SK-N-SH treated with all-trans-retinoic acid at 6 μM for 48 hours (cell line): Measurements from ENCODE around the gene TMPRSS11B.
"Not testable (repeated sequence)": the region's sequence is repeated elsewhere in the genome, so short reads cannot be mapped to it uniquely, and the experiment has no call there.

ENCODE experiments used
- ATAC-seq: fragments of 200-7000 bp; cut with Tn5 transposase; 3 replicates; pipeline ENCODE4 v1.9.1; 2020; ENCODE audit warnings: mild to moderate bottlenecking, moderate library complexity
- ARNTL ChIP-seq: fragments of 450-650 bp; formaldehyde crosslinking; IDR thresholded peaks from 2 replicates; pipeline ENCODE4 v1.5.0; 2020; ENCODE audit warnings: low read depth, mild to moderate bottlenecking, moderate library complexity, borderline replicate concordance
- BACH2 ChIP-seq: fragments of 250-450 bp; sonication (Bioruptor Pico); IDR thresholded peaks from 2 replicates; pipeline ENCODE4 v1.9.0; 2021; ENCODE audit warnings: mild to moderate bottlenecking, borderline replicate concordance
- CSDC2 ChIP-seq: fragments of 250-450 bp; sonication (Bioruptor Pico); IDR thresholded peaks from 2 replicates; pipeline ENCODE4 v1.5.0; 2020; ENCODE audit warnings: mild to moderate bottlenecking, moderate library complexity
- ESRRG ChIP-seq: fragments of 250-450 bp; sonication (Bioruptor Pico); IDR thresholded peaks from 2 replicates; pipeline ENCODE4 v1.6.1; 2021; ENCODE audit warnings: mild to moderate bottlenecking
- GLIS3 ChIP-seq: fragments of 250-450 bp; sonication (Bioruptor Pico); IDR thresholded peaks from 2 replicates; pipeline ENCODE4 v1.5.0; 2020; ENCODE audit warnings: mild to moderate bottlenecking, moderate library complexity
- RARB ChIP-seq: fragments of 250-450 bp; sonication (Bioruptor Pico); IDR thresholded peaks from 2 replicates; pipeline ENCODE4 v1.8.0; 2021; ENCODE audit warnings: mild to moderate bottlenecking, moderate library complexity
- TOX ChIP-seq: fragments of 250-450 bp; sonication (Bioruptor Pico); IDR thresholded peaks from 2 replicates; pipeline ENCODE4 v1.8.0; 2021; ENCODE audit warnings: mild to moderate bottlenecking, moderate library complexity, borderline replicate concordance
- ZC3H10 ChIP-seq: fragments of 250-450 bp; sonication (Bioruptor Pico); IDR thresholded peaks from 2 replicates; pipeline ENCODE4 v1.5.1; 2021; ENCODE audit warnings: mild to moderate bottlenecking, moderate library complexity
- ZNF565 ChIP-seq: fragments of 450-650 bp; formaldehyde crosslinking; conservative IDR thresholded peaks from 2 replicates; pipeline ENCODE4 v1.5.0; 2020; ENCODE audit warnings: low read depth, mild to moderate bottlenecking, moderate library complexity
- ZNF70 ChIP-seq: fragments of 450-650 bp; formaldehyde crosslinking; IDR thresholded peaks from 2 replicates; pipeline ENCODE4 v1.5.0; 2020; ENCODE audit warnings: mild to moderate bottlenecking, moderate library complexity
- ZNF8 ChIP-seq: fragments of 450-650 bp; formaldehyde crosslinking; IDR thresholded peaks from 2 replicates; pipeline ENCODE4 v1.5.0; 2020; ENCODE audit warnings: mild to moderate bottlenecking, moderate library complexity
- TF ChIP-seq, protein P1 (sequence below): fragments of 250-450 bp; sonication (Bioruptor Pico); IDR thresholded peaks from 2 replicates; pipeline ENCODE4 v1.5.0; 2020; ENCODE audit warnings: mild to moderate bottlenecking, moderate library complexity
- TF ChIP-seq, protein P2 (sequence below): fragments of 250-450 bp; sonication (Bioruptor Pico); IDR thresholded peaks from 2 replicates; pipeline ENCODE4 v1.5.1; 2021; ENCODE audit warnings: mild to moderate bottlenecking, moderate library complexity
- TF ChIP-seq, protein P3 (sequence below): fragments of 250-450 bp; sonication (Bioruptor Pico); IDR thresholded peaks from 2 replicates; pipeline ENCODE4 v1.8.0; 2021; ENCODE audit warnings: low read depth, mild to moderate bottlenecking, moderate library complexity, borderline replicate concordance

The TMPRSS11B gene

DNA sequence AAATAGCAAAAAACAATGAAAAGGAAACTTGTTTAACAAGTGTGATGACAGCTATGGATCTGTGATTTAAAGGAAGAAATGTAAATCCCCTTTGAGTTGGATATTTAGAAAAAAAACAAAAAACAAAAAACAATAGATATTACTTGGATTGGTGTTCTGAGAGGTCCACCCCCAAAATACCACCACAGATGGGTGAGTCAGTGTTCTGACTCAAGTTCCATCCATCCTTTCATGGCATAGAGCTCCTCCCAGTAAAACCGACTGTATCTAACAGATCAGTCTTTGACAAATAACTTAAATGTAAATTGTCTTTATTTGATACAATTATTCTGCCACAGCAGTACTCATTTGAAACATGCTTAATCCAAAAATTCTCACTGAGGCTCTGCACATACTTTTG, 27.4 kb downstream of the TMPRSS11B start (continued):
- TF ChIP-seq, protein P1, sequence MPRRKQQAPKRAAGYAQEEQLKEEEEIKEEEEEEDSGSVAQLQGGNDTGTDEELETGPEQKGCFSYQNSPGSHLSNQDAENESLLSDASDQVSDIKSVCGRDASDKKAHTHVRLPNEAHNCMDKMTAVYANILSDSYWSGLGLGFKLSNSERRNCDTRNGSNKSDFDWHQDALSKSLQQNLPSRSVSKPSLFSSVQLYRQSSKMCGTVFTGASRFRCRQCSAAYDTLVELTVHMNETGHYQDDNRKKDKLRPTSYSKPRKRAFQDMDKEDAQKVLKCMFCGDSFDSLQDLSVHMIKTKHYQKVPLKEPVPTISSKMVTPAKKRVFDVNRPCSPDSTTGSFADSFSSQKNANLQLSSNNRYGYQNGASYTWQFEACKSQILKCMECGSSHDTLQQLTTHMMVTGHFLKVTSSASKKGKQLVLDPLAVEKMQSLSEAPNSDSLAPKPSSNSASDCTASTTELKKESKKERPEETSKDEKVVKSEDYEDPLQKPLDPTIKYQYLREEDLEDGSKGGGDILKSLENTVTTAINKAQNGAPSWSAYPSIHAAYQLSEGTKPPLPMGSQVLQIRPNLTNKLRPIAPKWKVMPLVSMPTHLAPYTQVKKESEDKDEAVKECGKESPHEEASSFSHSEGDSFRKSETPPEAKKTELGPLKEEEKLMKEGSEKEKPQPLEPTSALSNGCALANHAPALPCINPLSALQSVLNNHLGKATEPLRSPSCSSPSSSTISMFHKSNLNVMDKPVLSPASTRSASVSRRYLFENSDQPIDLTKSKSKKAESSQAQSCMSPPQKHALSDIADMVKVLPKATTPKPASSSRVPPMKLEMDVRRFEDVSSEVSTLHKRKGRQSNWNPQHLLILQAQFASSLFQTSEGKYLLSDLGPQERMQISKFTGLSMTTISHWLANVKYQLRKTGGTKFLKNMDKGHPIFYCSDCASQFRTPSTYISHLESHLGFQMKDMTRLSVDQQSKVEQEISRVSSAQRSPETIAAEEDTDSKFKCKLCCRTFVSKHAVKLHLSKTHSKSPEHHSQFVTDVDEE (CRISPR knock-in tag) = no peak
- TF ChIP-seq ZNF565 (CRISPR knock-in tag) = no peak
- TF ChIP-seq ESRRG = no peak
- no peak for TF ChIP-seq ZNF8 (CRISPR knock-in tag)
- TF ChIP-seq ZC3H10 (CRISPR knock-in tag) = no peak
- no peak for TF ChIP-seq BACH2
- no peak for TF ChIP-seq TOX
- TF ChIP-seq, all 23 proteins: peak for 0

DNA sequence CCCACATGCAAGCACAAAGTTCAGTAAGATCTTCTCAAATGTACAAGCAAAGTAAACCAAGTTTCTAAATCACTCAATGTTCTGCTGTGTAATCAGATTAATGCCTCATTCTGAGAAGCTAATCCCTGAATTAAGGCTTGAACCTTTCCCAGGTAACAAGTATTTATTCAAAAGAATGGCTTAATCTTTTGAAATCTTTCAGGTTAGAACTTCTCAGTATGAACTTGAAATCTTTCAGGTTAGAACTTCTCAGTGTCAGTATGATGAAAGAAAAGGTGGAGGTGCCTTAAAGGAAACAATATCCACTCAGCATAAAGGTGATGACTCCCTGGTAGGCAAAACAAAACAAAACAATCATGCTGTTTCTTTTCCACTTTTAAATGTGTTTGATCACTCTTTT, 29.0 kb downstream of the TMPRSS11B start:
- no peak for ATAC-seq
- TF ChIP-seq ZNF565 (CRISPR knock-in tag) (no peak), ESRRG (no peak)

DNA sequence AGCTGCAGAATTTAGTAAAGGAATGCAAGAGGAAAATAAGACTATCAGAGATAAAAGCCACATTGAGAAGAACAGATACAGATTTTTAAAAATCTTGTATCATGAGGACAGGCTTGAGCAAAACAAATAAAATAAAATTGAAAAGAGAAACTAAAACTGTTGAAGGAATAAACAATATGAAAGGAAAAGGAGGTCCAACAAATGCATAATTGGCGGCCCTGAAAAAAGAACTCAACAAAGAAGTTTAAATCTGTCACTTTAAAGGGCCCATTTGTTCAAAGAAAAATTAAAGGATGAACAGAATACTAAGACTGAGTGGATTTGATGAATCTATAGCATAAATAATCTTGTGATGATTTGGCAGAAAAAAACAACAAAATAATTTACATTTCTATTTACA, 36.5 kb downstream of the TMPRSS11B start:
- ATAC-seq = no peak
- TF ChIP-seq ZNF70 = no peak
- no peak for TF ChIP-seq ZC3H10 (CRISPR knock-in tag)
- TF ChIP-seq, protein P2, sequence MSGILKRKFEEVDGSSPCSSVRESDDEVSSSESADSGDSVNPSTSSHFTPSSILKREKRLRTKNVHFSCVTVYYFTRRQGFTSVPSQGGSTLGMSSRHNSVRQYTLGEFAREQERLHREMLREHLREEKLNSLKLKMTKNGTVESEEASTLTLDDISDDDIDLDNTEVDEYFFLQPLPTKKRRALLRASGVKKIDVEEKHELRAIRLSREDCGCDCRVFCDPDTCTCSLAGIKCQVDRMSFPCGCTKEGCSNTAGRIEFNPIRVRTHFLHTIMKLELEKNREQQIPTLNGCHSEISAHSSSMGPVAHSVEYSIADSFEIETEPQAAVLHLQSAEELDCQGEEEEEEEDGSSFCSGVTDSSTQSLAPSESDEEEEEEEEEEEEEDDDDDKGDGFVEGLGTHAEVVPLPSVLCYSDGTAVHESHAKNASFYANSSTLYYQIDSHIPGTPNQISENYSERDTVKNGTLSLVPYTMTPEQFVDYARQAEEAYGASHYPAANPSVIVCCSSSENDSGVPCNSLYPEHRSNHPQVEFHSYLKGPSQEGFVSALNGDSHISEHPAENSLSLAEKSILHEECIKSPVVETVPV (CRISPR knock-in tag) = no peak
- TF ChIP-seq GLIS3 (CRISPR knock-in tag) = no peak
- TF ChIP-seq, protein P3, sequence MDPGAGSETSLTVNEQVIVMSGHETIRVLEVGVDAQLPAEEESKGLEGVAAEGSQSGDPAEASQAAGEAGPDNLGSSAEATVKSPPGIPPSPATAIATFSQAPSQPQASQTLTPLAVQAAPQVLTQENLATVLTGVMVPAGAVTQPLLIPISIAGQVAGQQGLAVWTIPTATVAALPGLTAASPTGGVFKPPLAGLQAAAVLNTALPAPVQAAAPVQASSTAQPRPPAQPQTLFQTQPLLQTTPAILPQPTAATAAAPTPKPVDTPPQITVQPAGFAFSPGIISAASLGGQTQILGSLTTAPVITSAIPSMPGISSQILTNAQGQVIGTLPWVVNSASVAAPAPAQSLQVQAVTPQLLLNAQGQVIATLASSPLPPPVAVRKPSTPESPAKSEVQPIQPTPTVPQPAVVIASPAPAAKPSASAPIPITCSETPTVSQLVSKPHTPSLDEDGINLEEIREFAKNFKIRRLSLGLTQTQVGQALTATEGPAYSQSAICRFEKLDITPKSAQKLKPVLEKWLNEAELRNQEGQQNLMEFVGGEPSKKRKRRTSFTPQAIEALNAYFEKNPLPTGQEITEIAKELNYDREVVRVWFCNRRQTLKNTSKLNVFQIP (CRISPR knock-in tag) = no peak
- no peak for TF ChIP-seq ESRRG
- TF ChIP-seq, protein P1 (CRISPR knock-in tag) = no peak
- no peak for TF ChIP-seq ARNTL (CRISPR knock-in tag)
- TF ChIP-seq CSDC2 (CRISPR knock-in tag) = no peak
- no peak for TF ChIP-seq RARB (CRISPR knock-in tag)

DNA sequence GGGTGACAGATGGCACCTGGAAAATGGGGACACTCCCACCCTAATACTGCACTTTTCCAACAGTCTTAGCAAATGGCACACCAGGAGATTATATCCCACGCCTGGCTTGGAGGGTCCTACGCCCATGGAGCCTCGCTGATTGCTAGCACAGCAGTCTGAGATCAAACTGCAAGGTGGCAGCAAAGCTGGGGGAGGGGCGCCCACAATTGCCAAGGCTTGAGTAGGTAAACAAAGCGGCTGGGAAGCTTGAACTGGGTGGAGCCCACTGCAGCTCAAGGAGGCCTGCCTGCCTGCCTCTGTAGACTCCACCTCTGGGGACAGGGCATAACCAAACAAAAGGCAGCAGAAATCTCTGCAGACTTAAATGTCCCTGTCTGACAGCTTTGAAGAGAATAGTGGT, 51.2 kb downstream of the TMPRSS11B start:
- not testable (repeated sequence) for ATAC-seq

DNA sequence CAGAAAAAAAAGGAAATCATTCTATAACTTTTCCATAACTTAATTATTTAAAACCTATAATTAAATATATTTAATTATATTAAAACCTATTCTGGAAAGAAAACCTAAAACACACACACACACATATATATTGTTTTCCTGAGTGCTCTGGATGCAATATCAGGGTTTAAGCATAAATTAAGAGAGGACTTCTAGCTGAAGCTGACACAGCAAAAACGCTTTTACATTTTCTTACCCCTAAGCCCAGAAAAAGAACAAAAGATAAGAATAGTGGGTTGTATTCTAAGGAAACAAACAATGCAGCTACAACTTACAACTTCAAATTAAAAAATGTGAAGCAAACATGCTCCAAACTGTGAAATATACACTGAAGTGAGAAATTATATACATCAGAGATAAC, 52.3 kb downstream of the TMPRSS11B start:
- ATAC-seq = no peak
- TF ChIP-seq ZC3H10 (CRISPR knock-in tag) = no peak
- no peak for TF ChIP-seq ZNF70
- no peak for TF ChIP-seq ARNTL (CRISPR knock-in tag)

DNA sequence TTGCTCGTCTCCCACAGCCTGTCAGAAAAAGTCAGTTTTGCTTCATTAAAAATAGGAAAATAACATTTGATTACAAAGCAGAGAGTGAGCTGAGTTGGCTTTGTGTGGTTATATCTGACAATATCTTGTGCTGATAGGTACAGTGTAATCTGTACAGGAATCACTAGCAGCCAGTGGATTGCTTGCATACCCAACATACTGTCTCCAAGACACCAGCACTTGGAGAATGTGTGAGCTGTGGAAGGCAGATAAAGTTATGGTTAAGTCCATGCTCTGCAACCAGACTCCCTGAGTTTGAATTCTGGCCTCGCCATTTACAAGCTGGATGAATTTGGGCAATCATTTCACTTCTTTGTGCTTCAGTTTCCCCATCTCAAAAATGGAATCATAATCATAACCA, 58.3 kb downstream of the TMPRSS11B start:
- no peak for ATAC-seq
- no peak for TF ChIP-seq ZNF70
- TF ChIP-seq, protein P3 (CRISPR knock-in tag) = no peak
- TF ChIP-seq ZC3H10 (CRISPR knock-in tag) = no peak
